Small intestine (tissue), 7 donors: ENCODE results near the gene ENPP7. TPM values are rescaled to one million over a fixed set of nuclear protein-coding genes. Genes with fewer than 3 reads are reported as not detected.
A peak's percentile ranks its signal among the peaks of the same experiment; 100 is the strongest.

Source experiments
- DNase-seq, 2 donors: peaks; one replicate each; pipeline versions ENCODE4 v3.0.0 to v3.0.0-alpha.2; 2013
- FAIRE-seq: peaks from 2 replicates; lab custom pipeline; 2012; peaks lifted over from hg19 to GRCh38; lab: Jason Lieb, UNC
- H3K27ac ChIP-seq, 3 donors: one replicate each; pipeline ENCODE4 v1.5.1; 2013; ENCODE audit warnings: low read length in 2 of 3, mild to moderate bottlenecking in 2 of 3, control low read depth in 1 of 3, inconsistent platforms in 1 of 3, low read depth in 1 of 3, moderate library complexity in 1 of 3
- H3K27me3 ChIP-seq, 3 donors: one replicate each; pipeline ENCODE4 v1.6.1; 2013; ENCODE audit warnings: low read length in 3 of 3, inconsistent platforms in 1 of 3; ENCODE audit not compliant: control insufficient read depth in 3 of 3, insufficient read depth in 3 of 3
- H3K36me3 ChIP-seq, 3 donors: one replicate each; pipeline ENCODE4 v1.6.1; 2013; ENCODE audit warnings: low read length in 3 of 3, inconsistent platforms in 1 of 3, low read depth in 1 of 3, mild to moderate bottlenecking in 1 of 3, moderate library complexity in 1 of 3; ENCODE audit not compliant: control insufficient read depth in 3 of 3, insufficient read depth in 2 of 3
- H3K4me1 ChIP-seq, 3 donors: one replicate each; pipeline ENCODE4 v1.6.1; 2013; ENCODE audit warnings: low read length in 2 of 3, inconsistent platforms in 1 of 3, low read depth in 1 of 3, mild to moderate bottlenecking in 1 of 3, moderate library complexity in 1 of 3; ENCODE audit not compliant: control insufficient read depth in 3 of 3, insufficient read depth in 2 of 3
- H3K4me3 ChIP-seq, 3 donors: one replicate each; pipeline ENCODE4 v1.5.1; 2013; ENCODE audit warnings: low read length in 3 of 3, control low read depth in 1 of 3, inconsistent platforms in 1 of 3, low read depth in 1 of 3, mild to moderate bottlenecking in 1 of 3, moderate library complexity in 1 of 3
- H3K9me3 ChIP-seq, 2 donors: one replicate each; pipeline ENCODE4 v1.6.1; 2013; ENCODE audit warnings: low read depth in 1 of 2, low read length in 1 of 2; ENCODE audit not compliant: control insufficient read depth in 2 of 2, insufficient read depth in 1 of 2
- WGBS, 3 donors: extraction: QIAGEN DNeasy Blood & Tissue Kit; methylation state at CpG; one replicate each; pipeline ENCODE4 v1.1.7; 2013; 5-methylcytosine and 5-hydroxymethylcytosine counted together
- polyA plus RNA-seq, 4 donors: library from polyadenylated mRNA; stranded (reverse) in 3 of 4; unstranded in 1 of 4; fragments of 200-250 nt in 3 of 4; fragments of 120-200 nt in 1 of 4; gene quantifications; one replicate each; pipeline versions ENCODE4 v1.2.1 to v1.2.3, GENCODE V29; 2013
- donor health status: healthy with polysubstance abuse.
- donor health status: control.
- donor health status: control.
- donor health status: Bipolar disorder and iron deficiency.
- donor health status: healthy.

Gene ENPP7
- polyA plus RNA-seq, 4 donors = 15.3 to 197 (median 116) TPM

DNA sequence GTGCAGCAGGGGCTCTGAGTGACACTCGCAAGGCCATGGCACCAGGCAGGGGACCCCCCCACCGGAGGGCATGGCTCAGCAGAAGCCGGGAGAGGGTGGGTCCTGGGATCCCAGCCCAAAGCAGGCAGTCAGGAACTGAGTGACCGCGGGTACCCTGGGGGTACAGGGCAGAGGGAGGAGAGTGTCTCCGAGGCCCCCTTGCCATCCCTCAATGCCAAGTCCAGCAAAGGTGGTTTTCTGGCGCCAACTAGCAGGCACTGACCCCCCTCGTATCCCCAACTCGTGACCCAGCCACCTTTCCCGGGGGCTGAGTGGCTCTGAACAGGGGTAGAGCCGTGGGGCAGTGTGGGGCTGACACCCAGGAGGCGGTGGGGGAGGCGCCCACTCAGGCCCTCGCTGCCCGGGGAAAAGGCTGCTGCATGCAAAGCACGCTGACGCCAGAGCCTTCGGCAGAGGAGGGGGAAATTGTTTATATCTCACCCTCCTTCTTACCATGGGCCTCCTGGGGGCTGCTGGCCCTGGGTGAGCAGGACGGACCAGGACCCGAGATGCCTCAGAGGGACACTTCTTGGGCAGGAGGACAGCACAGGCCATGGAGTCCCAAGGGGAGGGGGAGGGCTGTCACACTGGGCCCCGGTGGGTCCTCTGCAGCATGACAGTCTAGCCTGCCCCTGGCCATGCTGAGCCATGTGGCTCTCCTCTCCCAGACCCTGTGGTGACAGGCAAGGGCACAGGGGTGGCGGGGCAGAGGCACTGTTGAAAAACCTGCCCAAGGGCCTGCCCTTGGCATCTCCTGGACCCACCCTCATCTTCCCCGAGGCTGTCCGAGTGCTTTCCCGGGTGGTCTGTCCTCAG lies 14.6 kb upstream of the ENPP7 start:
- FAIRE-seq (no peak), DNase-seq (no peak)
- Histone ChIP-seq H3K4me1 (peaks cover 0 to 72% (median 5%) of the 10 kb centered on the region in 3 donors), H3K27ac (peak overlapping the region in 2 of 3 donors; percentile 88 to 96), H3K9me3 (peaks cover 0 to 11% of the 10 kb centered on the region in 2 donors), H3K36me3 (peaks cover 0 to 8% (median 0%) of the 10 kb centered on the region in 3 donors), H3K27me3 (peaks cover 0 to 6% (median 0%) of the 10 kb centered on the region in 3 donors), H3K4me3 (no peak overlapping the region)
- WGBS, 3 donors = 39 to 62% (median 53%) methylated on average over 21 to 25 of the region's 25 CpGs

DNA sequence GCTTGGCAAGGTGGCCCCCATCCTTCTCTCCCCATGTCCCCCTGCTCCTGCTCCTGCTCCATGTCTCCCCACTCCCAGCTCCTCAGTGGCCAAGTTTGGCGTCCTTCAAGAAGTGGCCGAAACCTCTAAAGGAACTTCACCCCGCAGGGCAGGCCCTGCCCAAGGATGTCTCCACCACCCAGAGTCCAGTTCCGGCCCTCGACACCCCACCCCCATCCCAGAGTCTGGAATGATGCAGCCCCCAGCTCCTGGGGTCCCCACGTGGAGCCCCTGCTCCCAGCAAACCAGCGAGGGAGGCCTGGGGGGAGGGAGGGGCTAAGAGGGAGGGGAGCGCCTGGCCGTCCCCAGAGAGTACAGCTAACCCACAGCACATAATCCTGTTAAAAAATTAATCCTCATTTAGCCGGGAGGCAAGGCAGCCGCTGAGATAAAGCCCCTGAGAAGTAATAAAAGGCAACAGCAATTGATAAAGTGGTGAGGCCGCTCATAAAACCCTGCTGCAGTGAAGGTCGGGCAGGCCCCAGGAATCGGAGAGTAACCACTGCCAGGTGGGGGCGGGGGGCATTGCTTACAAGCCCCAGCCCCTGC lies 9.9 kb upstream of the ENPP7 start:
- H3K4me3 ChIP-seq = no peak overlapping the region
- H3K4me1 ChIP-seq = peaks cover 0 to 62% (median 5%) of the 10 kb centered on the region in 3 donors
- peak; percentile 68 to 72 for DNase-seq
- H3K27me3 ChIP-seq = no peaks in the 10 kb centered on the region
- H3K9me3 ChIP-seq = no peaks in the 10 kb centered on the region
- FAIRE-seq = no peak
- H3K27ac ChIP-seq = peak overlapping the region in 2 of 3 donors; percentile 56 to 78
- 22 to 51% (median 36%) methylated on average over 15 of the region's 15 CpGs for WGBS, 3 donors
- H3K36me3 ChIP-seq = peaks cover 0 to 7% (median 0%) of the 10 kb centered on the region in 3 donors

DNA sequence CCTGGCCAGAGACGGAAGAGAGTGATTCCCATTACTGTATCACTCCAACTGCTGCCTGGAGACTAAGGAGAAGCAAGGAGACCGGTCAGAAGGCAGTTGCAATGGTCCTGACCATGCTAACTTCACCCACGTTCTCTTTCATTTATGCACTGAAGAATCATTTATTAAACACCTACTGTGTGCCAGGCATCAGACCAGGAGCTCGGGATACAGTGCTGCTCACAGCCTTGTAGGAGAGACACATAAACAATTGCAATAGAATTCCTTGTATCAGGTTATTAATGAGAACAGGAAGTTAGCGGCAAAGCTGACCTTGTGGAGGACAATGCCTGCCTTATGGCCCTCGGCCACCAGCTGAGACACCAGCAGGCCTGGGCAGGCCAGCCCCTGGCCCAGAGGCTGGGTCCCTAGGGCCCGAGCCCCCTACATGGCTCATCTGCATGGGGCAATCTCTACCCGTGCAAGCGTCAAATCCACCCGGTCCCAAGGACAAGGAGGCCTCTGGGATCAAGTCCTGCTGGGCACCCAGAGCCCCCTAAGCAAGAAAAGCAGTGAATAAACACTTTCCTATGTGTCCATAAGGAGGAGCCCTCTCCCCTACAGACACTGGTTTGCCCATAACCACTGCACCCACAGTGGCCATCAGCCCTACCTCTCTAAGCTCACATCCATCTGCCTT lies 8.6 kb upstream of the ENPP7 start:
- Histone ChIP-seq H3K4me1 (peaks cover 0 to 54% (median 5%) of the 10 kb centered on the region in 3 donors), H3K27ac (peak overlapping the region in 2 of 3 donors; percentile 22 to 78), H3K27me3 (no peaks in the 10 kb centered on the region), H3K36me3 (peaks cover 0 to 7% (median 0%) of the 10 kb centered on the region in 3 donors), H3K4me3 (no peak overlapping the region), H3K9me3 (peaks cover 0 to 2% of the 10 kb centered on the region in 2 donors)
- DNase-seq (peak in 1 of 2 donors; percentile 49), FAIRE-seq (no peak)
- 41 to 54% (median 47%) methylated on average over 10 of the region's 10 CpGs for WGBS, 3 donors

DNA sequence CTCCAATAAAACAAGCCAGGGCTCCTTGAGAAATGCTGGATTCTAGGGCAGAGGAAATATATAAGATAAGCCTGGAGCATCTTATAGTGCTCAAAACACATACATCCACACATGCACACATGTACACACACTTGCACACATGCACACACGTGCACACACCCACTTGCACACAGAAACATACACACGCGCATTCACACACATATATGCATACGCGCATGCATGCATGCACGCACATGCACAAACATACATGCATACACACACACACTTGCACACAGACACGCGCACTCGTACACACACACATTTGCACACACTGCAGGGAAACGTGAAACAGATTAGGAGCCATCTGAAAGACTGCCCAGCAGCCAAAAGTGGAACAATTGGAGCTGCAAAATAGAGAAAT lies 8.0 kb upstream of the ENPP7 start:
- peaks cover 0 to 53% (median 7%) of the 10 kb centered on the region in 3 donors for H3K4me1 ChIP-seq
- WGBS, 3 donors = 84 to 88% (median 84%) methylated on average over 10 of the region's 10 CpGs
- H3K27ac ChIP-seq = peak overlapping the region in 1 of 3 donors; percentile 78
- FAIRE-seq = no peak
- no peak for DNase-seq
- peaks cover 0 to 2% of the 10 kb centered on the region in 2 donors for H3K9me3 ChIP-seq
- peaks cover 0 to 7% (median 0%) of the 10 kb centered on the region in 3 donors for H3K36me3 ChIP-seq
- H3K4me3 ChIP-seq = no peak overlapping the region
- H3K27me3 ChIP-seq = no peaks in the 10 kb centered on the region

DNA sequence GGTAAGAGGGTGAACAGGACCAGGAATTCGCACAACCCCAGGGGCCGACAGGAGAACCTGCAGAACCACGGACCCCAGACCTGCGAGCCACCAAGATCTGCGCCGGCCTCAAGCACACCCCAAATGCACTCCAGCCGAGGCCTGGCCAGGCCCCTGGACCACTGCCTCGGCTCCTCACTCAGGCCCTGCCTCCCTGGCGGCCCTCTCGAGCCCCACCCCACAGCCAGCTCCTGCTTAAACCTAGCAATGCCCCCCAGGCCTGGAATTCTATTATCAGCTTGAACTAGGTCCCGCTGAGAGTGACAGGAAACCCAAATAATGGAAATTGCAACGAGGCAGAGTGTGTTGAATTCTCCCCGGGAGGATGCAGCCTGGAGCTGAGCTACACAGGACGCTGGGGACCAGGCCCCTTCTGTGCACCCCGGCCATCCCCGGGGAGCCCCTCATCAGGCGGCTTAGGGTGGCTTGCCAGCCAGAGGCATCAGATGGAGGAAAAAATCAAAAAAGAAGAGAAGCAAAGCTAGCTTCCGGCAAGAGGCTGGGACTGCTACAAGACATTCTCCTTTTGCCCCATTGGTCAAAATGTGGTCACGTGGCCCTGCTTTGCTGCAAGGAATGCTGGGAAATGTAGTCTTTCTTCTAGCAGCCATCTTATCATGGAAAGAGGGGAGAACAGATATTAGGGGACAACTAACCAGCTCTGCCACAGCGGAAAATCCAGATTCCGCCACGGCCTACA lies 2.4 kb upstream of the ENPP7 start:
- FAIRE-seq (no peak), DNase-seq (peak; percentile 94 to 95)
- H3K27ac ChIP-seq = peak overlapping the region in 1 of 3 donors; percentile 35
- H3K36me3 ChIP-seq = peaks cover 0 to 18% (median 0%) of the 10 kb centered on the region in 3 donors
- peaks cover 0 to 45% (median 2%) of the 10 kb centered on the region in 3 donors for H3K4me1 ChIP-seq
- 40 to 57% (median 51%) methylated on average over 22 of the region's 22 CpGs for WGBS, 3 donors
- H3K27me3 ChIP-seq = no peaks in the 10 kb centered on the region
- peaks cover 0 to 7% of the 10 kb centered on the region in 2 donors for H3K9me3 ChIP-seq
- H3K4me3 ChIP-seq = peak overlapping the region in 1 of 3 donors; percentile 27

DNA sequence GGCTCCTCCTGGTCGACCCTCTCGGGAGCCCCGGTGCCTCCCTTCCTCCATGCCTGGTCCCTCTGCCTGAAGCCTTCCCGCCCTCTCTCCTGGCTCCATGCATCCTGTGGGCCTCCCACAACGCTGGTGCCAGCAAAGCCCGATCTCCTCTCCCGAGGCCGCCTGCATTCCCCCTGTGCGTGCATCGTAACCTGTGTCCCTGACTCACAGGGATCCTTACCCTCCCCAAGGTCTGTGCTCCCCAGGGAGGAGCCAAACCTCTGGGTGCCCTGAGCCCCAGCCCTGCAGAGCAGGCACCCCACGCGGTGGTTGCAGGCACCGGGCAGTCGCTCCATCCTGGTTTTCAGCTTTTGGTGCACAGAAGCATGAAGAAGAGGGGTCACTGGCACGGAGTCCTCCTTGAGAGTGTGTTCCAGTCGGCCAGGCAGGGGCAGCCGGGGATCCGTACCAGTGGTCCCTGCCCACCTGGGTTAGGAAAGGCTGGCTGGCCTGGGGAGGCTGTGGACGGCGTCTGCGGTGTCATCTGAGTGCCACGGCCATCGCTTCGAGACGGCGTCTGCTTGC lies 1.8 kb upstream of the ENPP7 start:
- 73 to 79% (median 78%) methylated on average over 26 of the region's 26 CpGs for WGBS, 3 donors
- no peaks in the 10 kb centered on the region for H3K27me3 ChIP-seq
- peaks cover 0 to 7% of the 10 kb centered on the region in 2 donors for H3K9me3 ChIP-seq
- H3K4me3 ChIP-seq = no peak overlapping the region
- DNase-seq (no peak), FAIRE-seq (no peak)
- peaks cover 0 to 46% (median 2%) of the 10 kb centered on the region in 3 donors for H3K4me1 ChIP-seq
- H3K36me3 ChIP-seq = peaks cover 0 to 25% (median 0%) of the 10 kb centered on the region in 3 donors
- no peak overlapping the region for H3K27ac ChIP-seq

DNA sequence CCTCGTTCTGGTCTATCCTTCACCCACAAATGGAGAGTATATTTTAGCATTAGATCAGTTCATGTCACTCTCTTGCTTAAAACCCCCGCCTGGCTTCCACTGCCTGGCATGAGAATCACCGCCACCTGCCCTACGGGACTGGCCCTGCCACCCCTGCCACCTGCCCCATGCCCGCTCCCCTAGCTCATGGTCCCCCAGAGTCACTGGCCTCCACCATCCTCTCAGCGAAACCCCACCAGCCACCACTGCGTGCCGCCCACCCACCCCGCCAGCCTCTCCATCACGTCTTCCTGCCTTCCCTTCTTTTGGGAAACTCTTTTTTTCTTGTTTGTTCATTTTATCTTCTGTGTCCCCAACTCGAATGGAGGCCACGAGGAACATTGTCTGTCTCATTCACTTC lies 982 bp upstream of the ENPP7 start:
- 90 to 95% (median 92%) methylated on average over 12 of the region's 12 CpGs for WGBS, 3 donors
- Histone ChIP-seq H3K27ac (peak overlapping the region in 2 of 3 donors; percentile 81 to 97), H3K4me1 (peaks cover 0 to 46% (median 2%) of the 10 kb centered on the region in 3 donors), H3K4me3 (no peak overlapping the region), H3K36me3 (peaks cover 0 to 33% (median 2%) of the 10 kb centered on the region in 3 donors), H3K27me3 (peaks cover 0 to under 1% (median 0%) of the 10 kb centered on the region in 3 donors), H3K9me3 (peaks cover 0 to 9% of the 10 kb centered on the region in 2 donors)
- FAIRE-seq (no peak), DNase-seq (no peak)
